Activated CD4-positive, alpha-beta T cell treated with anti-CD3 and anti-CD28 coated beads for 48 hours (primary cell): Measurements from ENCODE around the gene TTBK2.
A peak's percentile ranks its signal among the peaks of the same experiment; 100 is the strongest.

Source experiments
- DNase-seq: peaks from one replicate; pipeline ENCODE4 v3.0.0-alpha.2; 2020

The TTBK2 gene

GRCh38 chr15:42724276-42724675 lies 196.3 kb downstream of the TTBK2 start:
- DNase-seq = no peak

GRCh38 chr15:42723068-42723467 lies 197.5 kb downstream of the TTBK2 start:
- no peak for DNase-seq

GRCh38 chr15:42721916-42722315 lies 198.7 kb downstream of the TTBK2 start:
- no peak for DNase-seq

GRCh38 chr15:42721016-42721415 lies 199.6 kb downstream of the TTBK2 start:
- no peak for DNase-seq

- DNase-seq = no peak
These were observed 200.5 kb downstream of the TTBK2 start for GRCh38 chr15:42720071-42720470.

GRCh38 chr15:42719043-42719442 lies 201.5 kb downstream of the TTBK2 start:
- no peak for DNase-seq

- DNase-seq = no peak
These were observed 204.0 kb downstream of the TTBK2 start for GRCh38 chr15:42716626-42717025.

GRCh38 chr15:42716125-42716524 lies 204.5 kb downstream of the TTBK2 start:
- no peak for DNase-seq

GRCh38 chr15:42712584-42712983 lies 208.0 kb downstream of the TTBK2 start:
- DNase-seq = no peak

- DNase-seq = no peak
These were observed 208.8 kb downstream of the TTBK2 start for GRCh38 chr15:42711746-42712145.

GRCh38 chr15:42710662-42711061 lies 209.9 kb downstream of the TTBK2 start:
- DNase-seq = no peak

GRCh38 chr15:42707873-42708544 lies 212.6 kb downstream of the TTBK2 start:
- DNase-seq = no peak

GRCh38 chr15:42707068-42707467 lies 213.5 kb downstream of the TTBK2 start:
- no peak for DNase-seq

GRCh38 chr15:42705336-42705735 lies 215.2 kb downstream of the TTBK2 start:
- DNase-seq = no peak

- DNase-seq = peak; percentile 71
These were observed 216.1 kb downstream of the TTBK2 start for GRCh38 chr15:42704492-42704926.

GRCh38 chr15:42696626-42697025 lies 224.0 kb downstream of the TTBK2 start:
- no peak for DNase-seq

- DNase-seq = no peak
These were observed 225.0 kb downstream of the TTBK2 start for GRCh38 chr15:42695527-42696071.

GRCh38 chr15:42694398-42694797 lies 226.2 kb downstream of the TTBK2 start:
- no peak for DNase-seq

GRCh38 chr15:42693942-42694341 lies 226.6 kb downstream of the TTBK2 start:
- DNase-seq = no peak

- DNase-seq = no peak
These were observed 227.1 kb downstream of the TTBK2 start for GRCh38 chr15:42693496-42693895.

- DNase-seq = no peak
These were observed 227.6 kb downstream of the TTBK2 start for GRCh38 chr15:42692997-42693396.

GRCh38 chr15:42692536-42692935 lies 228.0 kb downstream of the TTBK2 start:
- no peak for DNase-seq

GRCh38 chr15:42691770-42692169 lies 228.8 kb downstream of the TTBK2 start:
- DNase-seq = no peak

GRCh38 chr15:42691308-42691707 lies 229.3 kb downstream of the TTBK2 start:
- peak; percentile 18 for DNase-seq
